ENCODE measurements around the gene LCOR.
A peak's percentile ranks its signal among the peaks of the same experiment; 100 is the strongest.

Gene LCOR

DNA sequence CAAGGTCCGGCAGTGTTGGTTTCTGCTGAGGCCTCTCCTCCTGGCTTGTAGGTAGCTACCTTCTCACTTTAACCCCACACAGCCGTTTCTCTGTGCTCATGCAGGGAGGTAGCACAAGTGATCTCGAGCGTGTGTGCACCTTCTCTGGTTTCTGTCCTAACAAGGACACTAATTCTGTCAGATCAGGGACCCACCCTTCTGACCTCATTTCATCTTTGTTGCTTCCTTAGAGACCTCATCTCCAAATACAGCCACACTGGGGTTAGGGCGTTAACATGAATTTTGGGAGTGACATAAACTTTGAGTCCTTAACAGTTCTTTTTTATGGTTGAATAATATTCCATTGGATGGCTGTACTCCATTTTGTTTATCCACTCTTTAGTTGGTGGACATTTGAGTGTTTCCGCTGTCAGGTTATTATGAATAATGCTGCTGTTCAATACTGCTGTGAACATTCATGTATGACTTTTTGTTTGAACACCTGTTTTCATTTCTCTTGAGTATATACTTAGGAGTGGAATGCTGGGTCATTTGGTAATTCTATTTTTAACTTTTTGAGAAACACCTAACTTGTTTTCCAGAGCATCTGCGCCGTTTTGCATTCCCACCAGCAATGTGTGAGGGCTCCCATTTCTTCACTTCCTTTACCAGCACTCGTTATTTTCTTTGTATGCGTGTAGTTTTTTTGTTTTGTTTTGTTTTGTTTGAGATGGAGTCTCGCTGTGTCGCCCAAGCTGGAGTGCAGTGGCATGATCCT lies 57.5 kb downstream of the LCOR start:
- DNase-seq, result no peak

DNA sequence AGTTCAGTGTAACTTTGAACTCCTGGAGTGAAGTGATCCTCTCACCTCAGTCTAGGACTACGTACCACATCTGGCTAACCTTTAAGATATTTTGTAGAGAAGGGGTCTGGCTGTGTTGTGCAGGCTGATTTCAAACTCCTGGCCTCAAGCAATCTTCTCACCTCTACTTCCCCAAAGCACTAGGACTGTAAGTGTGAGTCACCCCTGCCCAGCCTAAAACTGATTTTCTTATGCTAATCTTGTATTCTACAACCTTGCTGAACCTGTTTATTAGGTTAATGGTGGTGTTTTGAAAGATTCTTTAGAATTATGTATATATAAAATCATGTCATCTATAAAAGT lies 58.0 kb downstream of the LCOR start:
- no peak for DNase-seq

DNA sequence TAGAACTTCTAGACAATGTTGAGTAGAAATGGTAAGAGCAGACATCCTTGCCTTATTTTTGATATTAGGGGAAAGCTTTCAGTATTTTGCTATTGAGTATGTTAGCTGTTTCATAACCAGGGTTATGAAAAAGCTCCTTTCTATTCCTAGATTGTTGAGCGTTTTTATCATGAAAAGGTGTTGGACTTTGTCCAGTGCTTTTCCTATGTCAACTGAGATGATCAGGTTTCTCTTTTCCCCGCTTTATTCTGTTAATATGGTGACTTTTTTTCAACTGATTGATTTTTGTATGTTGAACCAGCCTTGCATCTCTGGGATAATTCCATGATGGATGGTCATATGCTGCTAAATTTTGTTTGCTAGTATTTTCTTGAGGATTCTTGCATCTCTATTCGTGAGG lies 58.5 kb downstream of the LCOR start:
- no peak for DNase-seq

DNA sequence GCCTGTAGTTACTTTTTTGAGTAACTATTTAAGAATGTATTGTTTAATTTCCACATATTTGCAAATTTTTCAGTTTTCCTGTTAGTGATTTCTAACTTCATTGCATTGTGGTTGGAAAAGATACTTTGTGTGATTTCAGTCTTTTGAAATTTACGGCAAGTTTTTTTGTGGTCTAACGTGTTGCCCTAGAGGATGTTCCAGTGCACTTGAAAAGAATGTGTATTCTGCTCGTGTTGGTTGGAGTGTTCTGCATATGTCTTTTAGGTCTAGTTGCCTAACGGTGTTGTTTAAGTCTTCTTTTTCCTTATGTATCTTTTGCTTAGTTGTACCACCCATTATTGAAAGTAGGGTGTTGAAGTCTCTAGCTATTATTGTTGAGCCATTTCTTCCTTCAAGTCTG lies 59.7 kb downstream of the LCOR start:
- no peak for DNase-seq

DNA sequence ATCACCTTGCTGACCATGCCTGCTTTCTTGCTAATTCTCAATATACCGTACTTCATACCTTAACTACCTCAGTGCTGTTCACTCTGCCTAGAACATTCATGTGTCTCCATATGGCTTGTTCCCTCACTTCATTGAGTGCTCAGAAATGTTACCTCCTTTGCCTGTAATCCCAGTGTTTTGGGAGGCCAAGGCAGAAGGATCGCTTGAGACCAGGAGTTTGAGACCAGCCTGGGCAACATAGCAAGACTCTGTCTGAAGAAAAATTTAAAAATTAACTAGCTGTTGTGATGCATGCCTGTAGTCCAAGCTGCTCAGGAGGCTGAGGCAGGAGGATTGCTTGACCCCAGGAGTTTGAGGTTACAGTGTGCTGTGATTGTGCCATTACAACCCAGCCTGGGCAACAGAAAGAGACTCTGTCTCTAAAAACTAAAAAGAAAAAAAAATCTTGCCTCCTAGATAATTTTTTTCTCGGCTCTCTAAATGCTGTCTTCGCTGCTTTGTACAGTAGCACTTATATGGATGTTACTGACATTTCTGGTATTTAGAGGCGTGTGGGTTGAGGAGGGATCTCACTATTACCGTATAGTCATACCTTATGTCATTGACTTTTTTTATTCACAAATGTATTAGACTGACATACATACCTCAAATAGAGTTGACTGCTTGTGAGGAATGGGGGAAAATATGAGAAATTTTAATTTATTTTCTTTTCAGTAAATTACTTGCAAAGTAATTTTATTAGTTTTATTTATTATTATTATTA lies 63.7 kb downstream of the LCOR start:
- DNase-seq, result no peak

DNA sequence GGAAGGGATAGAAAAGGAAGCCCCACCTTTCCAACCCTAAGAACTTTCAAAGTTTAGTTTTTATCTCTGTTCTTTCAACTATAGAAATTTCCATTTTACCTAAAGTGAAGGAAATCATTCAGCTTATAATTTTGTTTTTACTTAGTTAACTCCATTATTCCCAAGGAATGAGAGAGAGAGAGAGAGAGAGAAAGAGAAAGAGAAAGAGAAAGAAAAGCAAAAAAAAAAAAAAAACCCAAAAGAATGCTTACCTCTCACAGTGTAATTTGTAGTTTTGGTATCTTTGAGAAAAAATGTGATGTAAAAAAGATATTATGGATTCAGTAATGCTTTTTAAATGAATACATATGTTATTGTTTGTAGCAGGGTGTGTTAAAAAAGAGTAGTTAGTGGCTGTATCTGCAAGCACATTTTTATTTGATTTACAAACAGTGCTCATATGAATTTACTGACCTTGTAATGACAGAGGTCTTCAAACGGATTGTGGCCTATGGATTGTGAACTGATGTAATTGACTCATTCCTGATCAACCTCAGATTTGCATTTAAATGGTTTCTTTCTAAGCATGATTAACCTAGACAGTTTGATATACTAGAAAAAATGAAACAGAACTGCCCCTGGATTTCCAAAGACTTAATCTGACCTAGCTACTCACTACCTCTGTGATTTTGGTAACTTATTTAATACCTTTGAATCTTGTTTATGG lies 64.9 kb downstream of the LCOR start:
- DNase-seq, result no peak

DNA sequence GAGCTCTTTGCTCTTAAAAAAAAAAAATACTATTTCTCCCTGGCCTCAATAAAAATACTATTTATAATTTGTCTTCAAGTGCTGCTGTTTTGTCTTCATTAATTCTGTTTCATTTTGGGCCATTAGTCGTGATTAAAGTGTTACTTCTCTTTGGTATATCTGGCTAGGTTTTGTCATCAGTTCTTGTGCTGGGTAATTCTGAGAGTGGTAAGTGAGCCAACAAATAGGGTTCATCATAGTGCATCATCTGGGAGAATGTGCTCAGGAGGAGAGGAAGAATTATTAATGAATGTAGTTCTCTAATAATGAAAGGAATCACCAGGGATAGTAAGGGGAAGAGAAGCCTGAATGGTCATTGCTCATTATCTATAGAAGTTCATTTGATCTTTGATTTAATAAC lies 70.0 kb downstream of the LCOR start:
- DNase-seq, result no peak

DNA sequence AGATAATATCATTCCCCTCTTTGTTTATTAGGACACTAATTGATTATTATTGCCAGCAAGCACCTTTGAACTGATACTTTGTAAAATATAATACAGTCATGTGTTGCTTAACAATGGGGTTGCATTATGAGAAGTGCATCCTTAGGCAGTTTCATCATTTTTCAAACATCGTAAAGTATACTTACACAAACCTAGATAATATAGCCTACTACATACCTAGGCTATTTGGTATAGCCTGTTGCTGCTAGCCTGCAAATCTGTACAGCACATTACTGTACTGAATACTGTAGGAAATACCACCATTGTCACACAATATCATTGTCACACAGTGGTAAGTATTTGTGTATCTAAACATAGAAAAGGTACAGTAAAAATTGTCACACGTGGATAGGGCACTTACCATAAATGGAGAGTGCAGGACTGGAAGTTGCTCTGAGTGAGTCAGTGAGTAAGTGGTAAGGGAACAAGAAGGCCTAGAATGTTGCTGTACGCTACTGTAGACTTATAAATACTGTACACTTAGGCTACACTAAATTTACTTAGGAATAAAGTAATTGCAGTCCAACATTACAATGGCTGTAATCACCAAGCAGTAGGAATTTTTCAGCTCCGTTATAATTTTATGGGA lies 70.7 kb downstream of the LCOR start:
- DNase-seq, result no peak

DNA sequence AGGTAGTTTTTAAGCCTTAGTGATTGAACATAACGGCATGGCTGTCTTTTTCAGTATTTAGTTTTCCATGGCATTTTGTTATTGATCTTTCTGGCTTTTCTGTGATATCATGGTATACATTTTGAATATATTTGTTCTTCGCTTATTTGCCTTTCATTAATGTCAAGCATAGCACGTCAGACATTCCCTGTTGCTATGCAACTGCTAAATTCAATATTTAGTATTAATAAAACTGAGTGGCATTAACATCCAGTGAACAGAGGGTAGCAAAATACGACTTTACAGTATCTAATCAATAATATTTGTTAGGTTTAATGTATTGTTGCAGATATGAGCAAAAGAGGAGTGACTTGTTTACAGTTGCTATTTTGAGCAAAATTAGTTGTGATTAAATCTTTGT lies 72.5 kb downstream of the LCOR start:
- no peak for DNase-seq

DNA sequence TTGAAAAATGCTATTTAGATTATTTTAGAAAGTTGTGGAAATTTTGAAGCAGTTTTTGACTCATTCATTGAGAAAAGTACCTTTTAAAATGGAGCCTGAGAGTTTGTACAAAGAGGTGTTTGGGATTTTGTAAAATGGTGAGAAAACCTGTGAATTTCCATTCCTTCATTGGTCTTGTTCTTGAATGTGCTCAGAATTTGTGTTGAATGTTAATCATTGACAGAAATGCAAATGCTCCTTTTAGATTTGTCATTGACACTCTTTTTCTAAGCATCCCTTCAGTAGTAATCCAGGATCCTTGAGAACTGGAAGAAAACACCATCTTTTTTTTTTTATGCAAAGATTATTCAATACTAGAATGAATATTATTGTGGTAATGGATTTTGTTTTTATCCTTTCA lies 74.8 kb downstream of the LCOR start:
- DNase-seq, result no peak

DNA sequence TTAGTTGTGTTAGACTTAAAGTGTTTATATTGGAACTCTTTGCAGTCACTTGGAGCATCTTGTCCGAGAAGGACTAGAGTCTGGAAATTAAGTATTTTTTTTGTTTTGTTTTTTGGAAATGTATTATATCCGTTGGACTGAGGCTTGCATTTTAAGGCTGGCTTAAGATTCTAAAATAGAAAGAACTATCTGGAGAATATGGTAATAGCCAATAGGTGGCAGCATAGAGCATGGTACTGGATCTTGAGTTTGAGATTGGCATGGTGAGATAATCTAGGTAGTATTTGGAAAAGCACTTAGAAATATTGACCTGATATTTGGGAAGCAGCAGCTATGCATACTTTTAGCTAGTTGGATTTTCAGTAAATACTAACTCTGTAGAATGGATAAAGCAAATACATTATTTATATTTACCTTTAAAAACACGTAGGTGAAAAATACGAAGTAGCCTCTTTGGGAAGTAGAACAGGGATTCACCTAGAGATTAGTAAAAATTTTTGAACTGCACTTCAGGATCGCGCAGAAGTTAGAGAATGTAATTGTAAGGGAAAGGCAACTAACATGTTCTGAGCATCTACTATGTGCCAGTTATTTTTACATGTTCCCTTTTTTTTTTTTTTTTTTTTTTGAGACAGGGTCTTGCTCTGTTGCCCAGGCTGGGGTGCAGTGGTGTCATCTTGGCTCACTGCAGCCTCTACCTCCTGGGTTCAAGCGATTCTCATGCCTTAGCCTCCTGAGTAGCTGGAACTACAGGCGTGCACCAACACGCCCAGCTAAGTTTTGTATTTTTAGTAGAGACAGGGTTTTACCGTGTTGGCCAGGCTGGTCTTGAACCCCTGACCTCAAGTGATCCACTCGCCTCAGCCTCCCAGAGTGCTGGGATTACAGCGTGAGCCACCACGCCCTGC lies 78.6 kb downstream of the LCOR start:
- peak in 1 of 56 donors; percentile 13 for DNase-seq

DNA sequence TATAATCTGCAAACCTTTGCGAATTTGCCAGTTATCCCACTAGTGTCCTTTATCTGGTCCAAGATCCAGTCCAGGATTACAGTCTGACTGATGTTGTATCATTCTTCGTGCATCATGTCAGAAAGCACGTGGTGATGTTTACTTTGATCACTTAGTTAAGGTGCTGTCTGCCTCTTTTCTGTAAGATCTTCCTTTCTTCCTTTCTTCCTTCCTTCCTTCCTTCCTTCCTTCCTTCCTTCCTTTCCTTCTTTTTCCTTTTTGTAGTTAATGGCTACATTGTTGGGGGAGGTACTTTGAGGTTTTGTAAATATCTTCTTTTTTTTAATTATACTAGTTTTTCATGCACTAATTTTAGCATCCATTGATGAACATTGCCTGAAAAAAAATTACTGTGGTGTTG lies 80.3 kb downstream of the LCOR start:
- DNase-seq, result no peak

DNA sequence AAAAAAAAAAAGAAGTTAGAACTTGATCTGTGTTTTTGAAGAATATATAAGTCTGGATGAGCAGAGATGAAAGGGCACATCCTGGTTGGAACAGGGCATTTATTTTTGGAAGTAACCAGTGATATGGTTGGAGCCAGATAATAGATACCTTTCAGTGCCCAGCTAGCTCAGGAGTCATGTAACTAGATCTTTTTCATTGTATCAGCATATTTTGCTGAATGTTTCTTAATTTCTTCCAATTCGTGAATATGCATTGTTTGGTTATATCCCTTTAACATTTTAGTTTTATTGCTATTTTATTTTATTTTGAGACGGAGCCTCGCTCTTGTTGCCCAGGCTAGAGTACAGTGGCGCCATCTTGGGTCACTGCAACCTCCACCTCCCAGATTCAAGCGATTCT lies 81.8 kb downstream of the LCOR start:
- DNase-seq, result no peak

DNA sequence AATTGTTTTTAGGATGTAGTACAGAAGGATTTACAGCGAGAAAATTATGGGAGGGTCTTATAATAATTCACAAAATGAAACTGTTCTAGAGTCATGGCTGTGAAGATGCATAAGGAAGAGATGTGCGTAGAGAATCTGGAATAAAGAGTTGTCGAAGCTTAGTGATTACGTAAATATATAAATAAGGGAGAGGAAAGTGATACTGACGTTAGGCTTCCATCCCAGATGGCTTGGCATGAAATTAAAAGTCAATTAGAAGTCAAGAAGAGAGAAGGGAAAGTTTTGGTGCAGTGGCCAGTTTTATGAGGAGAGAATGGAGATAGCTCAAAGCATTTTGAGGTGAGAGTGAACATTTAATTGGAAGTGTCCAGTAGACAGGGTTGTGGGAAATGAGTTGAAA lies 85.5 kb downstream of the LCOR start:
- DNase-seq, result no peak

DNA sequence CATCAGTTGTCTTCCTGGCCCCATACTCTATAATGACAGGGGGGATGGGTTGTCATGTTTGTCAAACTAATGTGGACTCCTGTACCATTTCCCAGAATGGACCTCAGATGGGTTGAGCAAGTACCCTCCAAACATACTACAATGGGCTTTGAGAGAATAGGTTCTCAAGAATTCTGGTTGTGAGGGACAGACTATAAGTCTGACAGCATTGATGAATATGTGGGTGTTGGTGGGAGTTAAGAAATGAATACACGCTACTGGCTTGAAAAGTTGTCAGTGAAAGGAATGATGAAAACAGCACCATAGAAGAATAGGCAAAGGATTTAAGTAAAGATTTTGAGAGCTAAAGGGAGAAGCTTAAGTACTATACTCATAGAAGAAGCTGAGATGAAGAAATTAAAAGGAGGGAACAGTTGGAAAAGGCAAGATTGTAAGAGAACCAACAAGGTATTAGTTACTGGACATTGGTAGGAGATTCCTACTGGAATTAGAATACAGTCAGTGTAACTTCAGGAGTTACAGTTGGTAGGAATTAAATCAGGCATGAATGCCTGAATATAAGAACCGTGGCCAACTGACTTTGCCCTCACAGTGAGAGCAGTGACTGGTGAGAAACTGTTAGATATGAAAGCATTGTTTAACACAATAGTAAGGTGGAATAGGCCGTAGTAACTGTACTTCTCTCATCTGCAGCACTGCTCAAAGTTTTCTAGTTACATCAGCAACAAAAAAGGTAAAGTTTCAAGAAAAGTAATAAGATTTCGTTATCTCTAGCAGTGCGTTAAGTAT lies 86.3 kb downstream of the LCOR start:
- DNase-seq, result no peak

DNA sequence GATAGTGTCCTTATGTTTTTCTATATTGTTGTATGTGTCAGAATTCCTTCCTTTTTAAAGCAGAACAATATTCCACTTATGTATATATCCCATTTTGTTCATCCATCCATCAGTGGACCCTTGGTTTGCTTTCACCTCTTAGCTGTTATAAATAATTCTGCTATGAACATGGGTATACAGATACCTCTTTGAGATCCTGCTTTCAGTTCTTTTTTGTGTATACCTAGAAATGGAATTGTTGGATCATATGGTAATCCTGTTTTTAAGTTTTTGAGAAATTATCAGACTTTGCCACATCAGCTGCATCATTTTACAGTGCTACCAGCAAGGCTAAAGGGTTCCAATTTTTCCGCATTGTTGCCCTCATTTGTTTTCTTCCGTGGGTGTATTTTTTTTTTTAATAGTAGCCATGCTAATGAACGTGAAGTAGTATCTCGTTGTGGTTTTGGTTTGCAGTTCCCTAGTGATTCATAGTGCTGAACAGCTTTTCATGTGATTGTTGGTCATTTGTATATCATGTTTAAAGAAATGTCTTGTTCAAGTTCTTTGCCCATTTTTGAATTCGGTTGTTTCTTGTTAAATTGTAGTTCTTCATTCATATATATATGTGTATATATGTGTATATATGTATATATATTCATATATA lies 87.8 kb downstream of the LCOR start:
- DNase-seq, result no peak

DNA sequence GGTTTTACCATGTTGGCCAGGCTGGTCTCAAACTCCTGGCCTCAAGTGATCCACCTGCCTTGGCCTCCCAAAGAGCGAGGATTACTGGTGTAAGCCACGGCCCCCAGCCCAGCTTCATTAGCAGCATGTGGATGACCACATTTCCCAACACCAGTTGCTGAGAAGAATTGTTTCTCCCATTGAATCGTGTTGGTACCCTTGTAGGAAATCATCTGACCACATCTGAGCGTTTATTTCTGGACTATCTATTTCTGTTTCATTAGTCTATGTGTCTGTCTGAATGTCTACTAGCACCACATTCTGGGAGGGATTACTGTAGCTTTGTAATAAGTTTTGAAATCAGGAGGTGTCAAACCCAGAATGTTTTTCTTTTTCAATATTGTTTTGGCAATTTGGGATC lies 89.6 kb downstream of the LCOR start:
- no peak for DNase-seq

DNA sequence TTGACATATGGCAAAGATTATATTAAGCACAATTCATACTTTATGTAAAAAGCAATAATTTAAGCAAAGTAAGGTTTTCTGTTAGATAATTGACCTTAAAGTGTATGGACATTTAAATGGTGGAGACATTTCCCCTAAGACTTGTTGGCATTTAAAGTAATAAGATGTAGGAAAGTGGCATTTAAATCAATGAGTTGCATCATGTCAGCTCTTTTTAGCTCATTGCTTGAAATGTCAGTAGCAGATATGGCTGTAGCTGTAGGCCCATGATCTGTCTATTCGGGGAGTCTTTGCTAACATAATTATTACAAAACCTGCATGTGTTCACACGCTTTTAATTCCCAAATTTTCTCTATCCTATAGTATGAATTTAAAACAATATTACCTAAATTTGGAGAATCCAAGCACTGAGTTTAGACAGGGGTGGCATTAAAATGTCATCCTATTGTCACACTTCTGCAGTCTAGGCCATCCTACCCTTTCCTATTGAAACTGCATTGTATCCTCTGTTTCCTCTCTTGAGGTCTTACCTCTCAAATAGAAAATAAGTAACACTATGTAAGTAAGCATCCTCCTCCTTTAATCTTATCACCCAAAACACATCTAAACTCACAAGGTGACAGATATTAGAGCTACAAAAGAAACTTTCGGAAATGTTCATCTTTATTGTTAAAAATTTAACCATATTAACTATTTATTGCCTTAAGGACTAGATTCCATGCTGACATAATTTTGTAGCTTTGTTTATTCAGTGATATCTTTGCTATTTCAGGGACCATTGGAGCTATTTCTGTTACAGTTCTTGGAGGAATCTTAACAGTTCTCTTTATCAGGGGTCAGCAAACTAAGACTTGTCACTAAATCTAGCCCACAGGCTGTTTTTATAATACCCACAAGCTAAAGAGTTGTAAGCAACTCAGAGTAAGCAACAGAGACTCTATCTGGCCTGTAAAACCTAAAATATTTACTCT lies 91.2 kb downstream of the LCOR start:
- no peak for DNase-seq
